SK-MEL-5 (cell line): ENCODE results near the gene STOM. TPM values are rescaled to one million over a fixed set of nuclear protein-coding genes. Genes with fewer than 3 reads are reported as not detected.

Source experiments
- DNase-seq: peaks from one replicate; pipeline ENCODE4 v3.0.0-alpha.2; 2016; ENCODE audit warnings: low read depth, low spot score
- in situ Hi-C: cut with HindIII; loops from 2 replicates; pipeline ENCODE4 v1.10.0; 2016; ENCODE audit warnings: low sequenced_read_pairs, high pct_unique_total_duplicates, low pct_unique_long_range_greater_than_20kb
- total RNA-seq: library from RNA; depleted of rRNA; stranded (reverse); fragments of >200 nt; shearing (Covaris generic); gene quantifications from 2 replicates; pipeline ENCODE4 v1.2.3, GENCODE V29; 2014

STOM gene
- total RNA-seq, 1 experiment from 2014 or later, result 517 TPM

GRCh38 chr9:121357011-121357410, 13.0 kb downstream of the STOM start:
- DNase-seq, result no peak
- in situ Hi-C loops, result no loop called here

GRCh38 chr9:121354762-121355161, 15.3 kb downstream of the STOM start:
- no peak for DNase-seq
- in situ Hi-C loops, result no loop called here

- in situ Hi-C loops, result no loop called here
- DNase-seq, result no peak
These were observed 15.9 kb downstream of the STOM start for GRCh38 chr9:121354141-121354540.

DNA sequence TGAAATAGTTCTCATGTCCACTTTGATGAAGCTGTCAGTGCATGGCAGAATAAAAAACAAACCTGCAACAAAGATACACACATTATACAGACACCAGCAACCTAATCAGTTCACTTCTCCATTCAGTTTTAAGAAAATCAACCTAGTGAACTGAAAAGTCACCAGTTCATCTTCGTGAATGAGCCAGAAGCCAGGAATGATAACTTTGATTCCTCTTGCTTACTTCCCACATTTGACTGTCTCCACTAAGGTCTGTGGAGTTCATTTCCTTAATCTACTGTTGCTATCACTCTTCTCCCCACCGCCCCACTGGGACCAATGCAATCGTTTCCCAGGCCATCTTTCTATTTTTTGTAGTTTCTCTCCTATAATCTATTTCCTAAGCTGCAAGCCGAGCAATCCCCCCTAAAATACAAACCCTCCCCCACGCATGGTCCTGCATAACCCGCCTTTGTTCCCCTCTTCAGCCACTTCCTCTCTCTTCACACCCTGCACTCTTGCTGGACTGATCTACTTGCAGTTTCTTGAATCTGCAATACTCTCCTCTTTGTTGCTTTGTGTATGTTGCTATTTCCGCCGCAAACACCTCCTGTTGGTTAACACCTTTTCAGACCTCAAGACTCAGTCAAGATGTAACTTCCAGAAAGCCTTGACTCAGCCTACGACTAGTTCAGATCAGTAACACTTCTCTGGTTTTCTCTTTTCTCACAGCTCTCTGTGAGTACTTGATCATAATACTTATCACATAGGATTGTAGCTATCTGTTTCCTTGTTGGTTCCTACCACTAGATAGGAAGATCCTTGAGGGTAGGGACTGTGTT, 16.6 kb downstream of the STOM start:
- in situ Hi-C loops, result no loop called here
- no peak for DNase-seq

GRCh38 chr9:121350993-121351561, 19.0 kb downstream of the STOM start:
- peak; percentile 36 for DNase-seq
- in situ Hi-C loops, result no loop called here

- no peak for DNase-seq
- in situ Hi-C loops, result no loop called here
These were observed 20.0 kb downstream of the STOM start for GRCh38 chr9:121350036-121350435.

DNA sequence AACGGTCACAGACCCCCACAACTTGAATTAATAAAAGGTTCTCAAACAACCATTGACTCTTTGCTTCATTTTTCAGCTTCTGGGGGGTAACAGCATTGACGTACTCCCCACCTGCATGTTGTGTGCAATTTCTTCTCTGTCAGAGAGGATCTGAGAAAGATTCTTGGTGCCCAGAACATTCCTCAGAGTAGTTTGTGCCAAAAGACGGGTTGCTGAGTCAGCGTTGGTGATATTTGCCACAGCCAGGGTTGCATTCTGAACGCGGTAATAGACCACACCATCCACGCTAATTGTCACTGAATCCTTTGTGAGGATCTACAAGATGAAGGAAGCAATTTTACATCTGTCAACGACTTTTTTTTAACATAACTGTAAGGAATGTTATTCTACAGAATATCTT, 21.0 kb downstream of the STOM start:
- no peak for DNase-seq
- in situ Hi-C loops, result no loop called here

DNA sequence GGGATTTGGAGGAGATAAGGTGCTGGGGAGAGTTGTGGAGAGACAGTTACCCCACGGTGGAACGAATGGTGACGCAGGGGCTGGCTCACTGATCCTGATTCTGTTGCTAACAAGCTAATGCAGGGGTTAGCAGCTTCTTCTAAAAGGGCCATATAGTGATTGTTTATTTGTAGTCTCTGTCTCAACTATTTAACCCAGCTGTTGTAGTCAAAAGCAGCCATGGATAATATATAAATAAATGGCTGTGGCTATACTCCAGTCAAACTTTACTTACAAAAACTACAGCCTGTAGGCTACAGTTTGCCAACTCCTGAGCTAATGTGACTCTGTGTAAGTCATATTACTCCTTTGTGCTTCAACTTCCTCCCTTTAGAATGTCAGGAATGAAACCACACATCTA, 21.8 kb downstream of the STOM start:
- in situ Hi-C loops, result no loop called here
- DNase-seq, result no peak

DNA sequence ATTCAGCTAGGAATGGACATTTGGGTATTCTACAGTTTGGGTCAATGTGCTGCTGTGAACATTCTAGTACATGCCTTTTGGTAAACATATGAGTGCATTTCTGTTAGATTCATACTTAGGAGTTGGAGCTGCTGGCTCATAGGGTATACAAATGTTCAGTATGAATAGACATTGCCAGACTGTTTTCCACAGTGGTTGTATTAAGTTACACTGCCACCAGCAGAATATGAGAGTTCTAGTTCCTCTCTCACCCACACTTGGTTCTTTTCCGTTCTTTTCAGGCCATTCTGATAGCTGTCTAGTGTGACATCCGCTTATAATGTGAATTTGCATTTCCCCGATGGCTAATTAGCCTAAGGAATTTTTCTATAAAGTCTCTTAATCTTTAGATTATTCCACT, 25.0 kb downstream of the STOM start:
- in situ Hi-C loops, result no loop called here

GRCh38 chr9:121344184-121344583, 25.9 kb downstream of the STOM start:
- no peak for DNase-seq
- in situ Hi-C loops, result no loop called here

More for the DNA sequence above, 25.0 kb downstream of the STOM start:
- DNase-seq, result no peak

DNA sequence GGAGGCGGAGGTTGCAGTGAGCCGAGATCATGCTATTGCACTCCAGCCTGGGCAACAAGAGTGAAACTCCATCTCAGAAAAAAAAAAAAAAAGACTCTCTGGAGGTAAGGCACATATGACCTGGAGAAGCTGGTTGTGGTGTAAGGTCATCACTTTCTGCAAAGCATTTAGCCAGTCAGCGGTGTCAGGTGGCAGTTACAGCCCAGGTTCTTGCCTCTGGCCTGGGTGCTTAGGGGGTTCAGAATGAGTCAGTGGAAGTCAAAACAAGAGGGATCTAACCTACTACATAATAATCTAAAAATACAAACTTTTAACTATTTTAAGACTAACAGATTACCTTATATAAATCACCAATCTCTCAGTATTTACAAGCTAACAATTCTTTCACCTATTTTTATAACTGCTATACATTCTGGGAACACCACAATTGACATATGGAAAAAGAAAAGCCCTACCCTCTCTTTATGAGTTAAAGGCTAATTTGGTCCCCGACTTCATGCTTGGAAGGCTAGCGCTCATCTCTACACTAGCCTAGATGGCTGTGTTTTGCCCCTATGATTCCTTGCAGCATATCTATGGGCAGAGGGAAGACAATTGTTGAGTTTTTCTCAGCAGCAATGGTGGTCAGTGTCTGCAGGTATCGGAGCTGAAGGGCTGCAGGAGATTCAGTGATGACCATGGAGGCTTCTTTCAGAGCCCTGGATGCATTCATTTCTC, 29.2 kb downstream of the STOM start:
- DNase-seq, result no peak
- in situ Hi-C loops, result no loop called here

GRCh38 chr9:121339437-121339836, 30.6 kb downstream of the STOM start:
- in situ Hi-C loops, result no loop called here
- DNase-seq, result no peak

DNA sequence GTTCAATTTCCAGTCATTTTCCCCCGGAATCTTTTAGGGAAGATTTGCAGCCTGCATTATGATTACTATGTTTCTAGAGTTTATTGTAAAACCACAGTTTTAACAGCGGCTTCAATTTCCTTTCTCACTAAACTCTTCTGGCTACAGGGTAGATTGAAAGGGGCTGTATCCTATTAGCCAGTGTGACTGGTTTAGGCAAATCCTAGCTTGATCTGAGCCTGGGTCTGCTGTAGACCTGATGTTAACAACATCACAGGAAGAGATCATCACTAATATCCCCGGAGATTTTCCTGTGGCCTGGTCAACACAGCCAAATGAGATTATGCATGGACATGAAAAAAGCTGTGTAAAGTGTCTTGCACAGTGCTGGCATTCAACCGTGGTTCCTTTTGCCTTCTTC, 33.4 kb downstream of the STOM start:
- no peak for DNase-seq
- in situ Hi-C loops, result no loop called here

- DNase-seq, result peak; percentile 44
- in situ Hi-C loops, result no loop called here
These were observed 35.9 kb downstream of the STOM start for GRCh38 chr9:121333950-121334773.

DNA sequence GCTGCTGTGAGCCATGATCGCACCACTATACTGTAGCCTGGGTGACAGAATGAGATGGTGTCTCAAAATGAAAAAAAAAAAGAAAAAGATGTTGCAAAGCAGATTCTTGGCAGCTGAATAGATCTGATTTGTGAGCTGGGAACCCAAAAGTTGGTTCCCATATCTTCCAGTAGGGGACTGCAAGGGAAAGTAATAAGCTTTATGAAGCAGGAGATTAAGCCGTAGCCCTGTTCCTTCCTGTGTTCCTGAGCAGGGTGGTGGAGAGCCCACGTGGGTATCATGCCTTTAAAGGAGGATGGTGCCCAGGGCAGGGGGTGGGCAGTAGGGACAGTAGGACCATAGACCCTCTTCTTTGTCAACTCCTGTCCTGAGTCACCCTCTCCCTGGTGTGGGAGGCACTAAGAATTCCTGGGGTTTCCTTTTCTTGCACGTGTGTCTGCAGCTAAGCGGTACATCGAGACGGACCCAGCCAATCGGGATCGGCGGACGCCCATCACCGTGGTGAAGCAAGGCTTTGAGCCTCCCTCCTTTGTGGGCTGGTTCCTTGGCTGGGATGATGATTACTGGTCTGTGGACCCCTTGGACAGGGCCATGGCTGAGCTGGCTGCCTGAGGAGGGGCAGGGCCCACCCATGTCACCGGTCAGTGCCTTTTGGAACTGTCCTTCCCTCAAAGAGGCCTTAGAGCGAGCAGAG, 37.9 kb downstream of the STOM start:
- DNase-seq, result peak; percentile 82
- in situ Hi-C loops, result no loop called here

GRCh38 chr9:121331549-121331948, 38.5 kb downstream of the STOM start:
- DNase-seq, result no peak
- in situ Hi-C loops, result no loop called here

- in situ Hi-C loops, result no loop called here
- DNase-seq, result no peak
These were observed 41.0 kb downstream of the STOM start for GRCh38 chr9:121328876-121329681.
